NCI-H2081 treated with DMSO at 0.1 percent for 48 hours (cell line): ENCODE data around the gene PAK1.
"Not testable (repeated sequence)": the region's sequence is repeated elsewhere in the genome, so short reads cannot be mapped to it uniquely, and the experiment has no call there.

Experiments
- DNase-seq: peaks from one replicate; lab custom pipeline; 2025; lab: John Stamatoyannopoulos, UW

Gene PAK1

DNA sequence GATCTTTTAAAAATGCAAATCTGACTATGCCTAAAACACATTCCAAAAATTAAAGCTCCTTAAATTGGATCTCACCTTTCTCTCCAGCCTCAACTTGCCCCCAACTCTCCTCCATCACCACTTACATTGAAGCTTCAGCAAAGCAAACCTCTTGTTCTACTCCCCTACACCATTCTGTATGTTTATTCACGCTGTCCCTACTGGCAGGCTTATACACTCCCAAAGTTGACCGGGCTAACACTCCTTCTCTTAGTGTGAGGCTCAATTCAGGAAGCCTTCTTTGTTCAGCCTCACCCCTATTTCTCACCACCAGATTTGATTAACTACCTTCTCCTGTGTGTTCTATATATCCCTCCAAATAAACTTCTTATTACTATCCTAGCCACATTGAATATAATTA is 170.6 kb downstream of the PAK1 start:
- DNase-seq, result no peak

DNA sequence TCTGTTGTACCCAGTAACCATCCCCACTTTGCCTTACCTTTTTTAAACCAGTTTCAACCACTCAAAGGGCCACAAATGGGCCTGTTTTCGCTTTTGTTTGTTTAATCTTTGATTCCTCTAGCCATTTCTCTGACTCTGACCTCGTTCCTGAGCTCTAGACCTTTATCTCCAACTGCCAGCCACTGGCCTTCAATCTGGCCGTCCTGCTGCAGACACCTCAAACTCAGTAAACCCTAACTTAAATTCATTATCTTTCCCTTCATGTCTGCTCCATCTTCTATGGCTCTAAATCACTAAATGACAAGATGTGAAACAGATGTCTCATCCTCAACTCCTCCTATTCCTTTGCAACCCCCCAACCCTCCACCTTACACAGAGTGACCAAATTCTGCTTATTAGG is 171.1 kb downstream of the PAK1 start:
- no peak for DNase-seq

DNA sequence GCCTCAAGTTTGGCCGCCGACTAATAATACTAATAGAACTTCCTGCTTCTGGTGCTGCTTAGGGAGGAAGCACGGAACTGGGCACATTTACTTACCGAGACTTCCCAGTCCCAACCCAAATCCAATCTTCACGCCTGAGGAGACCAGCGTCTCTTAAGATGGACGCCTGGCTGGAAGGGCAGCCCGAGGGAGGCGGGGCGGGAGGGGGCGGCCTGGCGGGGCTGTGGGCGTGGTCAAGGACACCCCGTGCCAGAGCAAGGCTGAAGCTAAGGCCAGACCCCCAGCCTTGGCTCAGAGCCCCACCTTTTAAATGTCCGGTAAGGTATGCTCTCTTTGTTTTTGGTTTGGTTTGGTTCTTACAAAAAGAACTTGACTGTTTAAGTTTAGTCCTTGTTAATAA is 172.4 kb downstream of the PAK1 start, which contains the start of gene GDPD4:
TSS of gene GDPD4 (minus strand) at position 177 of the 400 bp plus-strand sequence. CDS start 16,549 bp downstream, outside the sequence.
- no peak for DNase-seq

DNA sequence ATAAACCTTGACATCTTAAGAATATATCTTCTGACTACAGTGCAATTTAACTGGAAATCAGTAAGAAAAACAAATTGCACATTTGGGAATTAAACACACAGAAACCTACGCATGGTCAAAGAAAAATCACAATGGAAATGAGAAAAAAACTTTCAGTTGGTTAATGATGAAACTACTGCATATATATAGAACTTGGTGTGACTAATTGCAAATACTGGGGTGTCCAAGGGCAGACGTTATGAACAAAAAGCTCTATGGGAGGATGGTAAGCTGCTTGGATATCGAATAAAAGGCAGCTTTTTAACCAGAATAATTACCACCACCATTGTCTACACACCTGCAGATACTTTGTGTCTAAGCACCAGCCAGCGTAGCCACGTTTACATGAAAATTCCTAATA is 173.2 kb downstream of the PAK1 start:
- DNase-seq, result no peak

DNA sequence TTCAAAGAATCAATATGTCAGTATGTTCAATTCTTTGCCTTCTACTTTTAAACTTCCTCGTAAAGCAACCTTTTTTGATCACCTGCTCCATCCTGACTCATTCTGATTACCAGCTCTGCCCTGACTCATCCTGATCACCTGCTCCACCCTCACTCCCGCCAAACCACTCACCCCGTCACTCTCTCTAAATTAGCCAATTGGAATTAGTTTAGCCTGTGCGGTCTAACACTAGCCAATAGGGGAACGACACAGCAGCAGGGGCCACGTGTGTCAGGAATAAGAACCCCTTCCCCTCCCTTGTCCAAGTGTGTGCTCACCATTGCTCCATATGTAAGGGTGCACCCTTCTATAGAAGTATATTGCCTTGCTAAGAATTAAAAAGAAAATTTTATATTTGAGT is 173.9 kb downstream of the PAK1 start:
- DNase-seq, result not testable (repeated sequence)

DNA sequence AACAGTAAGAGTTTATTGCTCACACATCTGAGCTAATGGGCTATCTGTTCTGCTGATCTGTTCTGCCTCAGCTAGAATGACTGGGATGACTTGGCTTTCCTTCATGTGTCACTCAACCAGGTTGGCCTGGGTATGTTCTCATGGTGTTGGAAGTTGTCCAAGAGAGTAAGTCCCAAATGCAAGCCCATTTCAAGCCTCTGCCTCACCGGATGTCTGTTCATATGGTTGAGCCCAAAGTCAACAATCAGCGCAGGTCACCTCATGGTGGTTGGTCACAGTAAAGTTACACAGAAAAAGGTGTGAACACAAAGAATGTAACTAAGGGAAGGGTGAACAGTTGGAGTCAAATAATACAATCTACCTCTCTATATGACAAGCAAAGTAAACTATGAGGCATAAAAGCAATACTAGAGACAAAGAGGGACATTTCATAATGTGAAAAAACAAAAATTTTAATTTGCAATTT is 174.3 kb downstream of the PAK1 start:
- no peak for DNase-seq

DNA sequence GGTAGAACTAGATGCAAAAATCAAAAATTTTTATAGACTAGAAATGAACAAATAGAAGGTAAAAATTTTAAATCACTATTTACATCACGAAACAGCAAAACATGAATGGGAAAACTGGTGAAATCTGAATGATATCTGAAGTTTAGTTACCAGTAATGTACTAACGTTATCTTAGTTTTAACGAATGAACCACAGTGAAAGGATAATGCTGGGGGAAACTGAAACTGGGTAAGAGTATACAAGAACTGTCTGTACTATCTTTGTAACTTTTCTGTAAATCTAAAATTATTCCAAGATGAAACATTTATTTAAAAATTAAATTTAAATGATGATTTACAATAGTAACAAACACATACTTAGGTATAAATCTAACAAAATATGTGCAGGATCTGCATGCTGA is 179.9 kb downstream of the PAK1 start:
- DNase-seq, result no peak

DNA sequence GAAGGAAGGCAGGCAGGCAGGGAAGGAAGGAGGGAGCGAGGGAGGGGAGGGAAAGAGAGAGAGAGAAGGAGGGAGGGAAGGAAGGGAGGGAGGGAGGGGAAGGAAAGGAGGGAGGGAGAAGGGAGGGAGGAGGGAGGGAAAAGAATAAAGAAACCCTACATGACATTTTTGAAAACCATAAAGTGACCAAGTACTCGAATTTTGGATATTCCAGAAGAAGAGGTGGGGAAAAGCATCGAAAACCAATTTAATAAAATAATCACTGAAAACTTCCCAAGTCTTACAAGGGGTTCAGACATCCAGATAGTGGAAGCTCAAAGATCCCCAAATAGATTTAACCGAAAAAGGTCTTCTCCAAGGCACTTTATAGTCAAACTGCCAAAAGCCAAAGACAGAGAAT is 184.2 kb downstream of the PAK1 start:
- no peak for DNase-seq

DNA sequence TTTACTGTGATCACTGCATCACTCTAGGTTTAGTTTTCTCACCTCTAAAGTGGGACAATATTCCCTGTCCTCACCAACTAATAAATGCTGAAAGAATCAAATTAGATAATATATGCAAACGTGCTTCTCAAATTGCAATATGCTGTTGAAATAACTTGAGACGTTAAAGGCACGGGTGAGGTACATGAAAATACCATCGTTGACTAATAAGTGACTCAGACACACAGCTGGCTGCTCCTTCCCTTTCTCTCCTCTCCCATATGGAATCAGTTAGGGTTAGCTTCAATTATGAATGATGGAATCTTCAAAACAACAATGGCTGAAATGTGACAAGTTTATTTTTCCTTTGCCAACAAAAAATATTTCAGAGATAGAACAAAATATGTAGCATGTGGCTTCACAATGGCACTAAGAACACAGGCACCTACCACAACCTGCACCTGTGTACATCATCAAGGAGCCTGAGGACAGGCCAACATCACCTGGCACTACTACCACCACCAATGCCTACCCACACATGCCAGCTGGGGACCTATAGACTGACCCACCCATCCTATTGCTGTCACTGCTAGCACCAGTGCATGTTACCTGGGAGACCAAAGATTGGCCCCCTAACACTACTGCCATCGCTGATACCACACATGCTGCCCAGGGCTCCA is 186.2 kb downstream of the PAK1 start:
- DNase-seq, result no peak

DNA sequence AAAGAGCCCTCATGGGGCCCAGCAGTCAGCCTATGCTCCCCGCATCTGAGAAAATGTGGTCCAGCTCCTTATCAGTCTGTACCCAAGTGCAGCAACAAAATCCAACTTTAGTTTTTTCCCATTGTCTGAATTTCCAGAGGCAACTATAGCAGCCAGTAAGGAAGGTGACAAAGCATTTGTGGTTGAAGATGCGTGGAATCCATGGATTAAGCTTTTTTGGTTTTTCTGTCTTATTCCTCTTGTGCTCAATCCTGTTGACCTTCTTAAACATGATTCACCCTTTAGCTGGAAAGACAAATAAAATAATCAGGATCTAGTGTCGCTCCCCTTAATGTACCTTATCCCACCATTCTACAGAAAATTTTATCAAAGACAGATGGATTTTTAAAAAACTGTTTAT is 186.8 kb downstream of the PAK1 start:
- no peak for DNase-seq

DNA sequence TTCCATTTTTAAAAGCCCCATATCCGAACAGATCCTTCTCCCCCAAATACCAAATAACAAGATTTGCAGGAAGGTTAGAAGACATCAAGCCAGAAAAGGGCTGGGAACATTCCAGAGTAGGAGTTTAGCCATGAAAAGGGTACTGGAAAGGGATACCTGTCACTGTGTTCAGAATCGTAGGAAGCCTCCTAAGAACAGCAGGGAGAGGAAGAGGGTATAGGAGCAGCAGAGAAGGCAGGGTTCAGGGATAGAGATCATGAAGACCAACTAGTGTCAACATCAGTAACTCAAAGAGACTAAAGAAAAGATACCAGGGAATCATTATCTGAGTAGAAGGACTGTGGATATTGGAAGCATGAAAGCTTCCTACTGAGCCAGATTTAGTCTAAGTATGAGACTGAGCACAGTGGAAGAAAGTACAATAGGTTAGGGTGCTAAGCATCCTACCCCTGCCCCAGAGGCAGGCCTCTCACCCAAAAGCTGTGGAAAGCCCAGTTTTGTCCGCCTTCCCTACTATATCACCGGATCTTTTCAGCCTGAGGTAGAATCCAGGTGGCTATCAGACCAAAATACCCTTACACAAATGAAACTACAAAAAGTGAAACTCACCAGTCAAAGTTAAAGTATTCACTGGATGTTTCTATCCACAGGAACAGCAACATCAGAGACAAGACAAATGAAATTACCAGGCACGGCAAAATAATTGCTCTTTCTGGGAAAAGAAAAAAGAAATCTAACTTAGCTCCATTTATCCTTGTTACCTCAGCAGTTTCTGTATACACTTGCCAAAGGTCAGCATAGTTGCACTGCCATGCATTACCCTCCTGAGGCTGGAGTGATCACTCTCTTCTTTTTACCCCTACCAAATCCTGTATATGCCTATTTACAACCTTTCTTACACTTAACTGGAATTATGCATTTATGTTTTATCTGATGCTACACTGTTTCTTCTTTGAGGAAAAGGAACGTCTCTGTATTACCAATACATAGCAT is 189.1 kb downstream of the PAK1 start:
- no peak for DNase-seq

DNA sequence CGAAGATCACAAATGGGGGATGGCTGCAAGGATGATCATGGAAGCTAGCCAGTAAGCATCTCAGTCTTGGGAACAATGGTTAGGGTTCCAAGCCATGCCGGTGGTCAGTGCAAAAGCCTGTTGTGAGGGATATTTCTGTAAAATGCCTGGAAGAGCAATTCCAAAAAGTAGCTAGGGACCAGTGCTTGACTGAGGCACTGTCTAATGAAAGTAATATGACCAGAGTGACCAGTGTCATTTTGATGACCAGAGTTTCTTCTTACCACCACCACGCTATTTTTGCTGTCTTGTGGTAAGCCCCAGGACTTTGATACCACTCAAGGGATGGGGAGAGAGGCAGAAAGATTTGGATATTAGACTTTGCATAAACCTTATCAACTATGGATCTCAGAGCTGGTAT is 190.8 kb downstream of the PAK1 start:
- DNase-seq, result no peak

DNA sequence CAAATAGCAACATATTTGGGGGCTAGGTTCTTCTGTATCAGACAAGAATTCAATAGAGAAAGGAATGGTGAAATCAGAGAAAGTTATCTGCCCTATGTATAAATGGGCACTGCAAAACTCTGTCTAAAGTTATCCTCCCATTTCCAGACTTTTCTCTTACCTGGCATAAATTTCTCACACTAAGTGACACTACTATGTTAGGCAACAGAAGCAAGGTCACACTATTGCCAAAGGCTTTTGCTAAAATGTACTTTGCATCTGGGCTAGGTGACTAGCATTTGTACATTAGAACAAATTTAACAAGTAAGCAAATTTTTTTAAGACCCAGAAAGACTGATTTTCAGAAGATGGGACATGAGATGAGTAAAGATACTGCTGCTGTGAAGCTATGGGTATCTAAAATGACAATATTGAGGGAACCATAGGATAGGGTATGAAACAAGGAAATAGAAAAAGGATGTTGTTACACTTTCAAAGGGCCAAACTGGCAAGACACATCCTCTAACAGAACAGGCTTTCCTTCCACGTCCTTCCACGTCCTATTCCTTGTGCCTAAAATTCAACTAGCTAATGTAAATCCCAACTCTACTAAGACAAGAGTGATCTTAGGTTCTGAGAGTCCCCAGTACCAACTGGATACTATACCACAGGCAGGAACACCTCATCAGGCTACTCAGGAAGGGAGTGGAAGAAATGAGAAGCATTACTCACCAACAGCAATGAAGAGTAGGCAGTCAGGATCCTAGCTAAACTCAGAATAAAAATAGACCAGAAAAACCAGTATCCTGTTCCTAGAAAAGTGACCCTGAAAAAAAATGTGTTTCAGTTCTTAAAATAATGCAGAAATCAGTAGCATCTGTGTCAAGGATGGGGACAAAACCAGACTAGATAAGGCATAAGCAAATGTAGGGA is 195.0 kb downstream of the PAK1 start:
- DNase-seq, result no peak

DNA sequence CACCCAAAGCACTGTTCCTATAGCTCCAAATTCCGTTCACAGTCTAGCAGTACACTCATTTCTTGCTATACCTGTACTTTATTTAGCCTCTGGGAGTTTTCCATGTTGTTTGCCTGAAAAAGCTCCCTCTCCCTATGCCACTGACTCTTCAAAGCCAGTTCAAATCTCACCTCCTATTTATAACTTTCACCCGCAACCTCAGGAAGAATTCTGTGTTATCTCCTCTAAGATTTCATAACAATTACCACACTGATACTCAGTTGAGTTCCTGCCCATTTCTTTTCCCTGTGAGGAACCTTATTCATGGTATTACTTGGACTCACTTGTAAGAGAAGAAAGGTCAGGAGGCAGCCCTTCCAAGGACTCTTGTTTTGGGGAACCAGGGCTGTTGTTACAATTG is 197.6 kb downstream of the PAK1 start:
- no peak for DNase-seq
